HG03097 (cell line): ENCODE results near the gene GRM5.

Experiments used
- ATAC-seq: cut with Tn5 transposase; IDR thresholded peaks from one replicate; pipeline ENCODE4 v1.9.1; 2021; ENCODE audit not compliant: unreplicated experiment, low FRiP score

Gene GRM5

GRCh38 chr11:88770475-88771079 is 295.2 kb downstream of the GRM5 start:
- no peak for ATAC-seq

GRCh38 chr11:88744140-88744539 is 321.6 kb downstream of the GRM5 start:
- no peak for ATAC-seq

- ATAC-seq: no peak
These were observed 326.3 kb downstream of the GRM5 start for GRCh38 chr11:88739524-88739923.

GRCh38 chr11:88709567-88709966 is 356.2 kb downstream of the GRM5 start:
- no peak for ATAC-seq

- ATAC-seq: no peak
These were observed 361.3 kb downstream of the GRM5 start for GRCh38 chr11:88704485-88704884.

GRCh38 chr11:88701816-88702215 is 364.0 kb downstream of the GRM5 start:
- no peak for ATAC-seq

- no peak for ATAC-seq
These were observed 368.6 kb downstream of the GRM5 start for GRCh38 chr11:88697139-88697538.

GRCh38 chr11:88695689-88696414 is 369.9 kb downstream of the GRM5 start:
- no peak for ATAC-seq

GRCh38 chr11:88692306-88693086 is 373.3 kb downstream of the GRM5 start:
- no peak for ATAC-seq

GRCh38 chr11:88689548-88690240 is 376.1 kb downstream of the GRM5 start:
- no peak for ATAC-seq

GRCh38 chr11:88683024-88683423 is 382.8 kb downstream of the GRM5 start:
- no peak for ATAC-seq

- ATAC-seq: no peak
These were observed 385.0 kb downstream of the GRM5 start for GRCh38 chr11:88680806-88681205.

GRCh38 chr11:88666364-88666763 is 399.4 kb downstream of the GRM5 start:
- no peak for ATAC-seq

GRCh38 chr11:88657076-88657738 is 408.6 kb downstream of the GRM5 start:
- no peak for ATAC-seq

- ATAC-seq: no peak
These were observed 409.5 kb downstream of the GRM5 start for GRCh38 chr11:88656283-88656682.

- ATAC-seq: no peak
These were observed 410.1 kb downstream of the GRM5 start for GRCh38 chr11:88655656-88656055.

- ATAC-seq: no peak
These were observed 410.6 kb downstream of the GRM5 start for GRCh38 chr11:88655196-88655595.

- no peak for ATAC-seq
These were observed 414.2 kb downstream of the GRM5 start for GRCh38 chr11:88651556-88651955.

- ATAC-seq: no peak
These were observed 421.1 kb downstream of the GRM5 start for GRCh38 chr11:88644724-88645123.

GRCh38 chr11:88632163-88632562 is 433.6 kb downstream of the GRM5 start:
- ATAC-seq: no peak

GRCh38 chr11:88631497-88631896 is 434.3 kb downstream of the GRM5 start:
- no peak for ATAC-seq
